ENCODE measurements around the gene CALU.

CALU gene

GRCh38 chr7:128725531-128725930, 13.6 kb upstream of the CALU start:
- TF ChIP-seq, protein P1, sequence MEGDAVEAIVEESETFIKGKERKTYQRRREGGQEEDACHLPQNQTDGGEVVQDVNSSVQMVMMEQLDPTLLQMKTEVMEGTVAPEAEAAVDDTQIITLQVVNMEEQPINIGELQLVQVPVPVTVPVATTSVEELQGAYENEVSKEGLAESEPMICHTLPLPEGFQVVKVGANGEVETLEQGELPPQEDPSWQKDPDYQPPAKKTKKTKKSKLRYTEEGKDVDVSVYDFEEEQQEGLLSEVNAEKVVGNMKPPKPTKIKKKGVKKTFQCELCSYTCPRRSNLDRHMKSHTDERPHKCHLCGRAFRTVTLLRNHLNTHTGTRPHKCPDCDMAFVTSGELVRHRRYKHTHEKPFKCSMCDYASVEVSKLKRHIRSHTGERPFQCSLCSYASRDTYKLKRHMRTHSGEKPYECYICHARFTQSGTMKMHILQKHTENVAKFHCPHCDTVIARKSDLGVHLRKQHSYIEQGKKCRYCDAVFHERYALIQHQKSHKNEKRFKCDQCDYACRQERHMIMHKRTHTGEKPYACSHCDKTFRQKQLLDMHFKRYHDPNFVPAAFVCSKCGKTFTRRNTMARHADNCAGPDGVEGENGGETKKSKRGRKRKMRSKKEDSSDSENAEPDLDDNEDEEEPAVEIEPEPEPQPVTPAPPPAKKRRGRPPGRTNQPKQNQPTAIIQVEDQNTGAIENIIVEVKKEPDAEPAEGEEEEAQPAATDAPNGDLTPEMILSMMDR (IDR thresholded peaks at IDR 0.05; ENCODE audit: borderline replicate concordance, insufficient read depth, low read depth, low read length) = no peak
- H3K4me3 ChIP-seq (ENCODE audit: low read depth, low read length) = no peak overlapping the region

DNA sequence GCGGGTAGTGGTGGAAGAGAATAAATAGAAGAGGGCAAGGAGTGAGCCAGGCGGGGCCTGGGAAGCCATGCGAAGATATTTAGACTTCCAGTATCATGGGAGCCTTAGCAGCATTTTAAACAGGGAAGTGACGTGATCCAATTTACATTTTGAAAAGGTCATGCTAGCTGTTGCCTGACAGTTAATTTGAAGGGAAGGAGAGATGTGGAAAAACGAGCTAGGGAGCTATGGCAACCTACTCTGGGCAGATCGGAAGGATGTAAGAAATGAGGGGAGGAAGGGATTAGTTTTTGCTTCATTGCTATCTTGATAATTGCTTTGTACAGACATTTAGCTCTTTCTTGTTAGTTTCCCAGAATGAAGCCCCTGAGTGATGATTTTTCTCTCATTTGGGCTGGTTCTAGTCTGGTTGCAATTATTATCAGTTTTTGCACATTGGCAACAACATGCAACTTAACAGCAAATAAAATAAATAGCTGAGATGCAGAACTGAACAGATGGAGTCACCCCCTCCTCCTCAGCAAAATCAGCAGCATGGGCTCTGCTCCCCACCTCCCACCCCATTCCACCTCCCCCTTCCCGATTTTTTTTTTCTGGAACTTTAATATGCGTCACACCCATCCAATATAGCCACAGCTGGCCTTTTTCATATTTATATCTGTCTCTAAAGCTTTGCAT, 13.0 kb upstream of the CALU start:
- no peak overlapping the region for H3K4me3 ChIP-seq (ENCODE audit: low read depth, low read length)
- TF ChIP-seq, protein P1 (IDR thresholded peaks at IDR 0.05; ENCODE audit: borderline replicate concordance, insufficient read depth, low read depth, low read length) = no peak

DNA sequence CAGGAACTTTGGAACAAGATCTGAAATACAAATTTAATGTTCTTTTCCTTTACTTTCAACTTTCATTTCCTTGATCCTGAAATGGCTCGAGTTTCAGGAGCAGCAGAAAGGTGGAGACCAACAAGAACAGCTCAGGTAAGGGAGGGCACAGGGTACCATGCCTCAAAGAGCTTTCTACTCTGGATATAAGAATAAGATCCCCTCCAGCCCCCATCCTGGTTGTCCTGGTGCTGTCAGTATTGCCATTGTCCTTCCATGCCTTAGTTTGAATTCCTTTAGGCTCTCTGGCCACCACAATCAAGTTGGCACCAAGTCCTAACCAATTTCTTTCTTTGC, 12.5 kb upstream of the CALU start:
- TF ChIP-seq, protein P1 (IDR thresholded peaks at IDR 0.05; ENCODE audit: borderline replicate concordance, insufficient read depth, low read depth, low read length) = no peak

GRCh38 chr7:128727239-128727638, 11.9 kb upstream of the CALU start:
- TF ChIP-seq, protein P1 (IDR thresholded peaks at IDR 0.05; ENCODE audit: borderline replicate concordance, insufficient read depth, low read depth, low read length) = no peak
- H3K4me3 ChIP-seq (ENCODE audit: low read depth, low read length) = no peak overlapping the region

More for the DNA sequence above, 12.5 kb upstream of the CALU start:
- H3K4me3 ChIP-seq (ENCODE audit: low read depth, low read length) = no peak overlapping the region

DNA sequence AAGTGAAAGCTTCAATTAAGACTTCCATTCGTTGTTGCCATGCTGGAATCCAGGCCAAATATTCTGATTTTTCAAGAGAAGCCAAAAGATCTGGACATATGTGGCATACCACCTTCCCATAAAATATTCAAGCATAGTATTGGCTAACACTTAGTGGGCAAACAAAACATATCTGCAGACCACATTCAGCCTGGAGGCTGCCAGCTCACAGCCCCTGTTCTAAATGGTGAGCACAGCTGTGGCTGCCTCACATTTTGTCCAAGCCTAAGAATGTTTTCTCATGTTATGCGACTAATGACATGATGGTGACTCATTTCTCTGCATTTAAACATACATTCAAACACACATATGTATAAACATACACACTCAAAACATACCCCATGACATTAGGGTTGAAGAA, 10.6 kb upstream of the CALU start:
- TF ChIP-seq, protein P1 (IDR thresholded peaks at IDR 0.05; ENCODE audit: borderline replicate concordance, insufficient read depth, low read depth, low read length) = no peak
- H3K4me3 ChIP-seq (ENCODE audit: low read depth, low read length) = no peak overlapping the region

DNA sequence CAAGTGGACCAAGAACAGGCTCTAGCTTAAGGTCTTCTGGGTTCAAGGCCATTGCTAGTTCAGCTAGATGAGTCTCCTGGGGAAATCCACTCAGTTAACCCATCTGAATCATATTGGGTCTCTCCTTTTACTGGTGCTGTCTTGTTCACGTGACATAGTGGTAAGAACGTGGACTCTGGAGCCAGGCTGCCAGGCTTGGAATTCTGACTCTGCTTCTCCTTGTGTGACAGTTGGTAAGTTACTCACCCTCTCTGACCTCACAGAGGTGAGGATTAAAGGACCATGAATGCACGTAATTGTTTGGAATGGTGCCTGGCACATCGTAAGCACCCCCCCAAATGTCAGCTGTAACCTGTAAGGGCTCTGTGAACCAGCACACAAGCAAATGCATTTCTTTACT, 9.7 kb upstream of the CALU start:
- H3K4me3 ChIP-seq (ENCODE audit: low read depth, low read length) = no peak overlapping the region
- TF ChIP-seq, protein P1 (IDR thresholded peaks at IDR 0.05; ENCODE audit: borderline replicate concordance, insufficient read depth, low read depth, low read length) = no peak

GRCh38 chr7:128731184-128731583, 8.0 kb upstream of the CALU start:
- TF ChIP-seq, protein P1 (IDR thresholded peaks at IDR 0.05; ENCODE audit: borderline replicate concordance, insufficient read depth, low read depth, low read length) = no peak
- H3K4me3 ChIP-seq (ENCODE audit: low read depth, low read length) = no peak overlapping the region
